SIG-M5 treated with dmso at 0.1 percent for 504 hours (cell line): ENCODE measurements around the gene ABHD6.
"Not testable (repeated sequence)": the region's sequence is repeated elsewhere in the genome, so short reads cannot be mapped to it uniquely, and the experiment has no call there.

Experiments used
- DNase-seq: peaks from one replicate; lab custom pipeline; 2025; ENCODE audit not compliant: unreplicated experiment; lab: John Stamatoyannopoulos, UW

The ABHD6 gene

GRCh38 chr3:58273362-58273761 is 35.8 kb downstream of the ABHD6 start:
- not testable (repeated sequence) for DNase-seq

DNA sequence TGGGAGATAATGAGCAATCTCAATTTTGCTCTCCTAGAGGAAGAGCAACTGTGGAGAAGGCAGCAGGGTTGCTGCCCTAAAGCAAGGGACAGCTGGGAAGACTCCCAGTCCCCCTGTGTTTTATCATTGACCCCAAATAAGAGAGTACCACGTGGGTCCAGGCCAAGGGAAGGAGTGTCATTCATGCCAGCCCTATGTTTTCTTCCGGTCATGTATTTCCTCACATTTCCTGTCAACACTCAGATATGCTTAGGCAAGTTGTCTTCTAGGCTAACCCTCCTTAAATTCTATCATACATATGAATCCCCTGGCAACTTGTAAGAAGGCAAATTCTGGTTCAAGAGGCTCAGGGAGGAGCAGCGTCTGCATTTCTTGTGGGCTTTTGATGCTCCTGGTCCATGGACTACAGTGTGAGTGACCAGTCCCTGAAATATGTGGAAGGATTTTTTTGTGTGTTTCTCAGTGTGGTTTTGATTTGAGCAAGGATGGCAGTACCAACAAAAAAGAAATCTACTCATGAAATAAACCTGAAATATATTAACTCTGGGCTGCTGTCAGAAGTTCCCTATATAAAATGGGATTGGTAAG is 36.5 kb downstream of the ABHD6 start:
- no peak for DNase-seq

- DNase-seq = no peak
Observed at GRCh38 chr3:58281069-58281468, 43.5 kb downstream of the ABHD6 start.

DNA sequence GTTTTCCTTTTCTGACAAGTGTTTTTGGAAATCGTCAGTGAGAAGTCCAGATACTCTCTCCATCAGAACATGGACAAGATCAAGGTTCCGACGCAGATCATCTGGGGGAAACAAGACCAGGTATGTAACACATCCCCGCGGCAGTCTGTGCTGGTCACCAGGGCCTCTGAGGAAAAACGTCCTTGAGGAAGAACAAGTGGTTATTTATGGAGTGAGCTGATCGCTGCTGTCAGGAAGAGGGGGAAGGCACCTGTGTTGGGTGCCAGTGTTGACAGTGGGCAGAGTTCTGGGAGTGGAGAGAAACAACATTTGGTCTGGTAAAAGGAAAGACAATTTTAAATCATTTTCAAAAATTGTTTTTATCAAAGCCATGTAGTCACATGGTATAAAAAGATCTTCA is 47.7 kb downstream of the ABHD6 start:
- no peak for DNase-seq

- no peak for DNase-seq
Observed at GRCh38 chr3:58287354-58287753, 49.8 kb downstream of the ABHD6 start.

- peak; percentile 26 for DNase-seq
Observed at GRCh38 chr3:58288011-58288728, 50.6 kb downstream of the ABHD6 start.

DNA sequence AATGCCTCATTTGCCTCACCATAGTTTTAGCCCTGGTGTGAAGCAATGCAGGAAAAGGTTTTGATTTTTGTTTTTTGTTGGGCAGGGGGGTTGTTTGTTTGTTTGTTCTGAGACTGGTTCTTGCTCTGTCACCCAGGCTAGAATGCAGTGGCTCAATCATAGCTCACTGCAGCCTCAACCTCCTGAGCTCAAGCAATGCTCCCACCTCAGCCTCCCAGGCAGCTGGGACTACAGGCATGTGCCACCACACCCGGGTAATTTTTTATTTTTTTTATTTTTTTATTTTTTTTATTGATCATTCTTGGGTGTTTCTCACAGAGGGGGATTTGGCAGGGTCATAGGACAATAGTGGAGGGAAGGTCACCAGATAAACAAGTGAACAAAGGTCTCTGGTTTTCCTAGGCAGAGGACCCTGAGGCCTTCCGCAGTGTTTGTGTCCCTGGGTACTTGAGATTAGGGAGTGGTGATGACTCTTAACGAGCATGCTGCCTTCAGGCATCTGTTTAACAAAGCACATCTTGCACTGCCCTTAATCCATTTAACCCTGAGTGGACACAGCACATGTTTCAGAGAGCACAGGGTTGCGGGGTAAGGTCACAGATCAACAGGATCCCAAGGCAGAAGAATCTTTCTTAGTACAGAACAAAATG is 51.5 kb downstream of the ABHD6 start:
- not testable (repeated sequence) for DNase-seq

- DNase-seq = not testable (repeated sequence)
Observed at GRCh38 chr3:58290446-58290845, 52.9 kb downstream of the ABHD6 start.

- no peak for DNase-seq
Observed at GRCh38 chr3:58291671-58292338, 54.2 kb downstream of the ABHD6 start.

DNA sequence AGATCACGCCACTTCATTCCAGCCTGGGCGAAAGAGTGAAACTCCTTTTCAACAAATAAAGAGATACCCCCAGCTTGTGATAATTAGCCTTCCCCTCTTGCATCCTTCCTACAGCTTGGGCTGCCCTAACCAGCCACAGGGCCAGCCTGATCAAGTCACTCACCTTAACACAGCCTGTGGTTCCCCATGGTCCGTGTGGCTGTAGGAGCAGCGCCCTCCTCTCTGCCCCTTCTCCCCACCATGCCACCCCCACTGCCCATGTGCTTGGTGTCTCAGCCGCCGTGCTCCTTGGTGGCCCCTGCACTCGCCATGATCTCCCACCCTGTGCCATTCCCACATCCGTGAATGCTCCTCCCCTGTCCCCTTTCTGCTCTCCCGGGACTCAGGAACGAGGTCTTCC is 55.3 kb downstream of the ABHD6 start:
- no peak for DNase-seq

- DNase-seq = no peak
Observed at GRCh38 chr3:58293516-58293915, 55.9 kb downstream of the ABHD6 start.

DNA sequence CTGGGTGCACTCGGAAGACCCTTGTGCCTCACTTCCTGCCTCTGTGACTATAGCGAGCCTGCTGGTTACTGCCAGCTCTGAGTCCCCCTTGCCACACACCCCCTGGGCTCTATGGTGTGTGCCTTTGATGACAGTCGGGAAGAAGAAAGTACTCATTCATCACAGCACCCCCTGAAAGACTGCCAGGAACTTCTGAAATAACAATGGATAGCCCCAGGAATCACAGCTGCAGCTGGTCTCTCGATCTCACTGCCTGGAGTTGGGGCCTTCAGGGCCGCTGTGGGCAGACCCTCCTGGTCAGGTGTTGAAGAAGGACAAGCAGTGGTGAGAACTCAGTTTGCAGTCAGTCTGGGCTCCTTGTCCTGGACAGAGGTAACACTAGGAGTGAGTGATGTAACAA is 58.7 kb downstream of the ABHD6 start:
- DNase-seq = no peak

DNA sequence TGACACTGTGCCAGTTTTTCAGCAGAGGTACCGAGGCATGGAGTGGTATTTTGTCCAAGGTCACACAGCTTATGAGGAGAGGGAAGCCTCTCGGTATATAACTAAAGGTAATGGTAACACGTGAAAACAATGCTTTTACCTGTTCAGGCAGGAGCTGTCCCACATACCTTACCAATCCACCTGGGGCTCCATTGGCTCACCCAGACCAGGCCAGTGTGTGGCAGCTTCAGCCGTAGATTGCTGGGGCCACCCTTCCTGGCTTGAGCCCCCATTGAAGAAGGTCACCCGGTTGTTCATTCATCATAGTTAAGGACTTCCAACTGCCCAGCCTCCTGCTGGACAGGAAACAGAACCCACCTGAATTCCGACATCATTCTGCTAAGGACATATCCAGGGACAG is 59.3 kb downstream of the ABHD6 start:
- DNase-seq = no peak

DNA sequence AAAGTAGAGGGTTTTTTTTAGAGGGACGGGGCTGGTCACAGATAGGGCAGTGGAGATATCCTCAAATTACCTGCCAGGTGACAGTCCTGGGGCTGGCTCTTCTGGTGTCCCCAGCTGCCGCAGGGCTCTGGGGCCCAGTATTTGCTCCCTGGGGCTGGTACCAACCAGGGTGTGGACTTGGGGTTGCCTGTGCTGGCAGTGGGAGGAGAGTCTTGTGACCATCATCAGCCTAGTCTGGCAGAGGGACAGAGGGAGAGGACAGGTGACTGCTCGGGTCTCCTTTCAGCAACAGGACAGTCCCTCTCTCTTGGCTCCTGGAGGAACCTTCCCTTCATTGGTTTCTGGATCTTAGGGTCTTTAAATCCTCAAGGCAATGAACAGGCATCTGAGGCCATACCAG is 60.6 kb downstream of the ABHD6 start:
- no peak for DNase-seq

- no peak for DNase-seq
Observed at GRCh38 chr3:58299075-58299474, 61.5 kb downstream of the ABHD6 start.

- no peak for DNase-seq
Observed at GRCh38 chr3:58299839-58300516, 62.4 kb downstream of the ABHD6 start.

- peak; percentile 95 for DNase-seq
Observed at GRCh38 chr3:58305882-58306711, 68.5 kb downstream of the ABHD6 start, which contains the start of the genes HTD2 and RPP14. TSS of gene HTD2 (plus strand) at chr3:58306520. CDS start at chr3:58317614, 11,094 bp downstream. TSS of gene RPP14 (plus strand) at chr3:58306245. CDS start at chr3:58310330, 4,085 bp downstream.

DNA sequence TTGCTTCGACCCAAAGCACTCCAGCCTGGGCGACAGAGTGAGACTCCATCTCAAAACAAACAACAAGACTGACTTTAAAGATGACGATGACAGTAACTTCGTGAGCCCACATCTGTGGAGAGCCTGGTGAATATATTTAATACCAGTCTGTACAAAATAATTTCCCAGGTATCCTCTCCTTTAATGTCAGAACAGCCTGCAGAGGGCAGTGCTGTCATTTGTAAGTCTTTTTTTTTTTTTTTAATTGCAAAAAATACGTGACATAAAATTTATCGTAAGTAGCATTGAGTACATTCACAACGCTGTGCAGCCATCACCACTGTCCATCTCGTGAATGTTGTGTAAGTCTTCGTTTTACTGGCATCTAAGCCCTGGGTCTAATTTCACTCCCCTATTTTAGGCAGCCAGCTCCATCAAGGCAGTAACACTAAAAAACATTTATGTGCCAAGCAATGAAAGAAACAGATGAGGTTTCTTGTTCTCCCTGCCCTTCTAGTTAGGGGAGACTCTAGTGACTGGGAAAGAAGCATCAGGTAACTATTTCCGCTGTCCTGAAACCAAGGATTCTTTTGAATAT is 70.1 kb downstream of the ABHD6 start:
- DNase-seq = peak; percentile 32

GRCh38 chr3:58308728-58309127 is 71.1 kb downstream of the ABHD6 start:
- DNase-seq = no peak

DNA sequence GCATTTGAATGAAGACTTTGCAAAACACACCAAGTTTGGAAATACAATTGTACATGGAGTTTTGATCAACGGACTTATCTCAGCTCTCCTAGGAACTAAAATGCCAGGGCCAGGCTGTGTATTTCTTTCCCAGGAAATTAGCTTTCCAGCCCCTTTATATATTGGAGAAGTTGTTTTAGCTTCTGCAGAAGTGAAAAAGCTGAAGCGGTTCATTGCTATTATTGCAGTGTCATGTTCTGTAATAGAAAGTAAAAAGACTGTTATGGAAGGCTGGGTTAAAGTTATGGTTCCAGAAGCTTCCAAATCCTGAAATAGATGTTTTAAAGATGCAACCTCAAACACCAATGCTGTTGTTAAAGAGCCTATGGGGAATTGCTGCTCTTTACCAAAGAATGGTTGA is 80.2 kb downstream of the ABHD6 start:
- no peak for DNase-seq
